HepG2 (cell line): ENCODE measurements around the gene FOXA3. TPM values are rescaled to one million over a fixed set of nuclear protein-coding genes. Genes with fewer than 3 reads are reported as not detected.

ENCODE experiments used
- AGO2 ChIP-seq: fragments of 200-400 bp; formaldehyde crosslinking; optimal IDR thresholded peaks from 2 replicates; pipeline ENCODE3; 2017; ENCODE audit warnings: mild to moderate bottlenecking, low read depth, low read length, moderate library complexity
- ARNT2 ChIP-seq: sonication (generic); formaldehyde crosslinking; IDR thresholded peaks from 2 replicates; pipeline ENCODE4 v1.8.0; 2022; ENCODE audit warnings: mild to moderate bottlenecking, low read depth, missing genetic modification reagents, moderate library complexity
- ASH2L ChIP-seq: fragments of 300-600, 200-600 bp; sonication (generic); IDR thresholded peaks from 2 replicates; pipeline ENCODE4 v1.7.0; 2017; ENCODE audit warnings: low read depth, mild to moderate bottlenecking, moderate library complexity, mixed read lengths, low read length; ENCODE audit not compliant: insufficient read length
- HDAC2 ChIP-seq: sonication (generic); formaldehyde crosslinking; IDR thresholded peaks from 2 replicates; pipeline ENCODE4 v1.4.0; 2020; ENCODE audit warnings: missing genetic modification reagents
- HDAC6 ChIP-seq: fragments of 200-600 bp; sonication (generic); IDR thresholded peaks from 2 replicates; pipeline ENCODE4 v1.7.0; 2017; ENCODE audit warnings: mild to moderate bottlenecking, antibody characterized with exemption, low read length, low read depth
- NRL ChIP-seq: sonication (generic); formaldehyde crosslinking; IDR thresholded peaks from 2 replicates; pipeline ENCODE4 v1.5.0; 2020; ENCODE audit warnings: missing genetic modification reagents, mild to moderate bottlenecking, moderate library complexity, borderline replicate concordance
- PITX1 ChIP-seq: sonication (generic); formaldehyde crosslinking; IDR thresholded peaks from 2 replicates; pipeline ENCODE4 v1.5.1; 2020; ENCODE audit warnings: mild to moderate bottlenecking, missing genetic modification reagents
- ZNF510 ChIP-seq: sonication (generic); formaldehyde crosslinking; IDR thresholded peaks from 2 replicates; pipeline ENCODE4 v1.4.0; 2020; ENCODE audit warnings: low read depth, mild to moderate bottlenecking, missing genetic modification reagents
- ZNF761 ChIP-seq: sonication (generic); formaldehyde crosslinking; conservative IDR thresholded peaks from 2 replicates; pipeline ENCODE4 v1.4.0; 2020; ENCODE audit warnings: mild to moderate bottlenecking, missing genetic modification reagents
- ZNF768 ChIP-seq: sonication (generic); formaldehyde crosslinking; IDR thresholded peaks from 2 replicates; pipeline ENCODE4 v1.4.0; 2020; ENCODE audit warnings: missing genetic modification reagents
- ZNF772 ChIP-seq: sonication (generic); formaldehyde crosslinking; IDR thresholded peaks from 2 replicates; pipeline ENCODE4 v1.5.0; 2020; ENCODE audit warnings: mild to moderate bottlenecking, missing genetic modification reagents
- ZNF780A ChIP-seq: sonication (generic); formaldehyde crosslinking; IDR thresholded peaks from 2 replicates; pipeline ENCODE4 v1.8.0; 2022; ENCODE audit warnings: mild to moderate bottlenecking, missing genetic modification reagents, moderate library complexity
- polyA plus RNA-seq, 8 experiments: library from polyadenylated mRNA; depleted of rRNA in 3 of 8; stranded (reverse) in 7 of 8; unstranded in 1 of 8; fragments of >200 nt; fragmentation: Illumina TruSeq in 4 of 8; extraction: Trizol in 4 of 8; gene quantifications; 2 replicates each; pipeline versions ENCODE4 v1.2.1 to v1.2.3, GENCODE V29; 2011 to 2016; ENCODE audit warnings: low read depth in 4 of 8, missing spikeins in 1 of 8, mixed read lengths in 1 of 8; ENCODE audit not compliant: insufficient read depth in 1 of 8
- total RNA-seq, 5 experiments: library from RNA; depleted of rRNA; stranded (reverse); fragments of >200 nt; fragmentation: Illumina TruSeq; extraction: Trizol; gene quantifications; 2 replicates each; pipeline ENCODE4 v1.2.3, GENCODE V29; 2016; ENCODE audit warnings: low read depth in 1 of 5
- TF ChIP-seq, protein P1 (sequence below): sonication (generic); formaldehyde crosslinking; IDR thresholded peaks from 2 replicates; pipeline ENCODE4 v1.4.0; 2020; ENCODE audit warnings: mild to moderate bottlenecking, missing genetic modification reagents
- TF ChIP-seq, protein P2 (sequence below): IDR thresholded peaks from 2 replicates; pipeline ENCODE4 v1.6.1; 2016; ENCODE audit warnings: missing genetic modification reagents, missing compliant biosample characterization
- TF ChIP-seq, protein P3 (sequence below): sonication (generic); formaldehyde crosslinking; IDR thresholded peaks from 2 replicates; pipeline ENCODE4 v1.8.0; 2022; ENCODE audit warnings: missing genetic modification reagents, mild to moderate bottlenecking, moderate library complexity, borderline replicate concordance
- TF ChIP-seq, protein P4 (sequence below): IDR thresholded peaks from 2 replicates; pipeline ENCODE4 v1.4.0; 2020; ENCODE audit warnings: mild to moderate bottlenecking, missing genetic modification reagents
- TF ChIP-seq, protein P5 (sequence below): IDR thresholded peaks from 2 replicates; pipeline ENCODE4 v1.6.1; 2018; ENCODE audit warnings: missing genetic modification reagents, mild to moderate bottlenecking, missing compliant biosample characterization
- TF ChIP-seq, protein P6 (sequence below): IDR thresholded peaks from 2 replicates; pipeline ENCODE4 v1.6.1; 2016; ENCODE audit warnings: missing biosample characterization, missing genetic modification reagents, low read depth

FOXA3 gene
- total and polyA plus RNA-seq, 2 of the 13 experiments (the other 11 are each of a cell fraction or from before 2014, with no cell fraction given), result 29.8 to 47.6 TPM

DNA sequence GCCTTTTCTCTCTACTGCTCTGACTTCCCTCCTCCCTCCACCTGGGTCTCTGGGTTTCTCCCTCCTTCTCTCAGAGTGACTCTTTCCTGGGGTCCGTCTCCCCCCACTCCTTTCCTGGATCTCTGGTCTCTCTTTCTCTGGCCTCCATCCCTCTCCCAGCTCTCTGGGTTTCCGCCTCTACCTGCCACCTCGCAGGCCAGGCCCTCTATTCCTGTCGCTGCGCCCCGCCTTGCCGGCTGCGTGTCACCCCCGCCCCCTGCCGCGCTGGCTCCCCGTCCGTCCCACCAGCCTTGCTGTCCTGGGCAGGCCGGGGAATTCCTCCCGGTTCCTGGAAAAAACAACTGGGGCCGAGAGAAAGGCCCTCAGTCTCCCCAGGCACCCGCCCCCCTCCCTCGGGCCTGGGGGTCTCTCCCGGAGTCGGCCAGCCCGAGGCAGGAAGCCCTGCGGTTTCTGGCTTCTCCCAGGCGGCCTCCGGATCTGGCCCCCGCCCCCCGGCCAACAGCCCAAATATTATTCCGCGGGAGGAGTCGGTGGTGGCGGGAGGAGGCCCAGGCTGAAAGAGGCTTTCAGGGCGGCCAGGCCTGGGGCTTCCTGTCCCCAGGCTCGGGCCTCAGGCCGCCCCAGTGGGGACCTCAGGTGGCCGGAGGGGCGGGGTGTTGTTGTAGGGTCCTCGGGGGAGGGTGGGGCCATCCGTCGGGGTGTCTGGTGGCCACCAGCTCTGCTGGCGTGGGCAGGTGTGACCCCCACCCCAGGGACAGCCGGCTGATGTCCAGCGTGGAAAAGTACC, 12.5 kb downstream of the FOXA3 start (continued):
- TF ChIP-seq, protein P1, sequence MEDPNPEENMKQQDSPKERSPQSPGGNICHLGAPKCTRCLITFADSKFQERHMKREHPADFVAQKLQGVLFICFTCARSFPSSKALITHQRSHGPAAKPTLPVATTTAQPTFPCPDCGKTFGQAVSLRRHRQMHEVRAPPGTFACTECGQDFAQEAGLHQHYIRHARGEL (CRISPR knock-in tag), result no peak
- TF ChIP-seq PITX1 (peak; percentile 13; the same call in 1 of the 2 replicates), ARNT2 (CRISPR knock-in tag) (peak; percentile 62; the same call in 1 of the 2 replicates), ZNF780A (CRISPR knock-in tag) (no peak), HDAC6 (no peak), ZNF768 (CRISPR knock-in tag) (peak; percentile 73), ZNF772 (peak; percentile 65; the same call in 1 of the 2 replicates), ZNF761 (0 out of 2 replicates have a peak, but pooled peaks have one; percentile 73), NRL (CRISPR knock-in tag) (peak; percentile 77; the same call in 1 of the 2 replicates), HDAC2 (no peak; the same call in 1 of the 2 replicates), AGO2 (peak; percentile 77), ASH2L (peak; percentile 31), ZNF510 (0 out of 2 replicates have a peak, but pooled peaks have one; percentile 28)
- TF ChIP-seq, protein P2, sequence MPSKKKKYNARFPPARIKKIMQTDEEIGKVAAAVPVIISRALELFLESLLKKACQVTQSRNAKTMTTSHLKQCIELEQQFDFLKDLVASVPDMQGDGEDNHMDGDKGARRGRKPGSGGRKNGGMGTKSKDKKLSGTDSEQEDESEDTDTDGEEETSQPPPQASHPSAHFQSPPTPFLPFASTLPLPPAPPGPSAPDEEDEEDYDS (CRISPR knock-in tag), result 0 out of 2 replicates have a peak, but pooled peaks have one; percentile 68
- TF ChIP-seq, protein P3, sequence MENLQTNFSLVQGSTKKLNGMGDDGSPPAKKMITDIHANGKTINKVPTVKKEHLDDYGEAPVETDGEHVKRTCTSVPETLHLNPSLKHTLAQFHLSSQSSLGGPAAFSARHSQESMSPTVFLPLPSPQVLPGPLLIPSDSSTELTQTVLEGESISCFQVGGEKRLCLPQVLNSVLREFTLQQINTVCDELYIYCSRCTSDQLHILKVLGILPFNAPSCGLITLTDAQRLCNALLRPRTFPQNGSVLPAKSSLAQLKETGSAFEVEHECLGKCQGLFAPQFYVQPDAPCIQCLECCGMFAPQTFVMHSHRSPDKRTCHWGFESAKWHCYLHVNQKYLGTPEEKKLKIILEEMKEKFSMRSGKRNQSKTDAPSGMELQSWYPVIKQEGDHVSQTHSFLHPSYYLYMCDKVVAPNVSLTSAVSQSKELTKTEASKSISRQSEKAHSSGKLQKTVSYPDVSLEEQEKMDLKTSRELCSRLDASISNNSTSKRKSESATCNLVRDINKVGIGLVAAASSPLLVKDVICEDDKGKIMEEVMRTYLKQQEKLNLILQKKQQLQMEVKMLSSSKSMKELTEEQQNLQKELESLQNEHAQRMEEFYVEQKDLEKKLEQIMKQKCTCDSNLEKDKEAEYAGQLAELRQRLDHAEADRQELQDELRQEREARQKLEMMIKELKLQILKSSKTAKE, result peak; percentile 50; the same call in 1 of the 2 replicates
- TF ChIP-seq, protein P4, sequence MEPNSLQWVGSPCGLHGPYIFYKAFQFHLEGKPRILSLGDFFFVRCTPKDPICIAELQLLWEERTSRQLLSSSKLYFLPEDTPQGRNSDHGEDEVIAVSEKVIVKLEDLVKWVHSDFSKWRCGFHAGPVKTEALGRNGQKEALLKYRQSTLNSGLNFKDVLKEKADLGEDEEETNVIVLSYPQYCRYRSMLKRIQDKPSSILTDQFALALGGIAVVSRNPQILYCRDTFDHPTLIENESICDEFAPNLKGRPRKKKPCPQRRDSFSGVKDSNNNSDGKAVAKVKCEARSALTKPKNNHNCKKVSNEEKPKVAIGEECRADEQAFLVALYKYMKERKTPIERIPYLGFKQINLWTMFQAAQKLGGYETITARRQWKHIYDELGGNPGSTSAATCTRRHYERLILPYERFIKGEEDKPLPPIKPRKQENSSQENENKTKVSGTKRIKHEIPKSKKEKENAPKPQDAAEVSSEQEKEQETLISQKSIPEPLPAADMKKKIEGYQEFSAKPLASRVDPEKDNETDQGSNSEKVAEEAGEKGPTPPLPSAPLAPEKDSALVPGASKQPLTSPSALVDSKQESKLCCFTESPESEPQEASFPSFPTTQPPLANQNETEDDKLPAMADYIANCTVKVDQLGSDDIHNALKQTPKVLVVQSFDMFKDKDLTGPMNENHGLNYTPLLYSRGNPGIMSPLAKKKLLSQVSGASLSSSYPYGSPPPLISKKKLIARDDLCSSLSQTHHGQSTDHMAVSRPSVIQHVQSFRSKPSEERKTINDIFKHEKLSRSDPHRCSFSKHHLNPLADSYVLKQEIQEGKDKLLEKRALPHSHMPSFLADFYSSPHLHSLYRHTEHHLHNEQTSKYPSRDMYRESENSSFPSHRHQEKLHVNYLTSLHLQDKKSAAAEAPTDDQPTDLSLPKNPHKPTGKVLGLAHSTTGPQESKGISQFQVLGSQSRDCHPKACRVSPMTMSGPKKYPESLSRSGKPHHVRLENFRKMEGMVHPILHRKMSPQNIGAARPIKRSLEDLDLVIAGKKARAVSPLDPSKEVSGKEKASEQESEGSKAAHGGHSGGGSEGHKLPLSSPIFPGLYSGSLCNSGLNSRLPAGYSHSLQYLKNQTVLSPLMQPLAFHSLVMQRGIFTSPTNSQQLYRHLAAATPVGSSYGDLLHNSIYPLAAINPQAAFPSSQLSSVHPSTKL (CRISPR knock-in tag), result peak; percentile 38; the same call in 1 of the 2 replicates
- TF ChIP-seq, protein P5, sequence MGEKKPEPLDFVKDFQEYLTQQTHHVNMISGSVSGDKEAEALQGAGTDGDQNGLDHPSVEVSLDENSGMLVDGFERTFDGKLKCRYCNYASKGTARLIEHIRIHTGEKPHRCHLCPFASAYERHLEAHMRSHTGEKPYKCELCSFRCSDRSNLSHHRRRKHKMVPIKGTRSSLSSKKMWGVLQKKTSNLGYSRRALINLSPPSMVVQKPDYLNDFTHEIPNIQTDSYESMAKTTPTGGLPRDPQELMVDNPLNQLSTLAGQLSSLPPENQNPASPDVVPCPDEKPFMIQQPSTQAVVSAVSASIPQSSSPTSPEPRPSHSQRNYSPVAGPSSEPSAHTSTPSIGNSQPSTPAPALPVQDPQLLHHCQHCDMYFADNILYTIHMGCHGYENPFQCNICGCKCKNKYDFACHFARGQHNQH, result peak; percentile 51
- TF ChIP-seq, protein P6, sequence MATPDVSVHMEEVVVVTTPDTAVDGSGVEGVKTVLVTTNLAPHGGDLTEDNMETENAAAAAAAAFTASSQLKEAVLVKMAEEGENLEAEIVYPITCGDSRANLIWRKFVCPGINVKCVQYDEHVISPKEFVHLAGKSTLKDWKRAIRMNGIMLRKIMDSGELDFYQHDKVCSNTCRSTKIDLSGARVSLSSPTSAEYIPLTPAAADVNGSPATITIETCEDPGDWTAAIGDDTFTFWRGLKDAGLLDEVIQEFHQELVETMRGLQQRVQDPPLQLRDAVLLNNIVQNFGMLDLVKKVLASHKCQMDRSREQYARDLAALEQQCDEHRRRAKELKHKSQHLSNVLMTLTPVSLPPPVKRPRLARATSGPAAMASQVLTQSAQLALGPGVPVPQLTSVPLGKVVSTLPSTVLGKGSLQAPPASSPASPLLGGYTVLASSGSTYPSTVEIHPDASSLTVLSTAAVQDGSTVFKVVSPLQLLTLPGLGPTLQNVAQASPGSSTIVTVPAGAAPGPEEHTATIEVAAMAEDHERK (CRISPR knock-in tag), result 0 out of 2 replicates have a peak, but pooled peaks have one; percentile 41
